HG03025 (cell line): ENCODE data around the gene MBD2.

Experiments
- ATAC-seq: cut with Tn5 transposase; IDR thresholded peaks from one replicate; pipeline ENCODE4 v1.9.1; 2021; ENCODE audit warnings: mild to moderate bottlenecking, moderate library complexity; ENCODE audit not compliant: unreplicated experiment, low FRiP score

Gene MBD2

DNA sequence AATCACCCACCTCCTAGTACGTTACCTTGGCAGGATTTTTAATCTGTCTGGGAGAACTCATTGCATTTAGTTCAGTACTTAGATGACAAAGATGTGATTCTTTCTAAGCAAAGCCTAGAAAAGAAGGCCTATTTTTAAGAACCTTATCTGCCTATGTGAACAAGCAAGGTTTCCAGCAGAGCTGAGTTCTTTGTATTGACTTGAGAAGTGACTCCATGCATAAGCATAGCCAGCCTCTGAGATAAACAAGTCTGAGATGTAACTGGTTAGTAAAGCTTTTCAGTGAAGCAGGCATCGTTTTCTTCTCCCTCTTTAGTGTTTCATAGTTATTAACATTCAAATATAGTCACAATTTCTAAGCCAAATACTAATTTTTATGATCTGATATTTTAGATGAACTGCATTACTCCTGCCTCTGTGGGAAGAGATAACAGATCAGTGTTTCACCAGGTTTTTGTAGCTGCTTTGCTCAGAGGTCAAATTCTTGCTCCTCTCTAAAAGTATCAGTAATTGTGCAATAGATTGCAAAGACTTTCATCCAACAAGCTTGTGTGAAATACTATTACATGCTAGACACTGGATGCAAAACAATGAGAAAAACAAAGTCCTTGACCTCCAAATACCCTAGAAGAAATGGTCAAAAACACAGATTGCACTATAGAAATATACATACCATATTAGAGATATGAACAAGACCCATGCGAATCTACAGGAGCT lies 107.8 kb downstream of the MBD2 start:
- ATAC-seq, result no peak

DNA sequence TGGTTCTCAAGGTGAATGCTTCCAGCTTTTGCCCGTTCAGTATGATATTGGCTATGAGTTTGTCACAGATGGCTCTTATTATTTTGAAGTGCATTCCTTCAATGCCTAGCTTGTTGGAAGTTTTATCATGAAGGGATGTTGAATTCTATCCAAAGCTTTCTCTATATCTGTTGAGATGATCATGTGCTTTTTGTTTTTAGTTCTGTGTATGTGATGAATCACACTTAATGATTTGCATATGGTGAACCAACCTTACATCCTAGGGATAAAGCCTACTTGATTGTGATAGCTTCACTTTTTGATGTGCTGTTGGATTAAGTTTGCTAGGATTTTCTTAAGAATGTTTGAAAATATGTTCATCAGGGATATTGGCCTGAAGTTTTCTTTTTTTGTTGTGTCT lies 112.1 kb downstream of the MBD2 start:
- ATAC-seq, result no peak

DNA sequence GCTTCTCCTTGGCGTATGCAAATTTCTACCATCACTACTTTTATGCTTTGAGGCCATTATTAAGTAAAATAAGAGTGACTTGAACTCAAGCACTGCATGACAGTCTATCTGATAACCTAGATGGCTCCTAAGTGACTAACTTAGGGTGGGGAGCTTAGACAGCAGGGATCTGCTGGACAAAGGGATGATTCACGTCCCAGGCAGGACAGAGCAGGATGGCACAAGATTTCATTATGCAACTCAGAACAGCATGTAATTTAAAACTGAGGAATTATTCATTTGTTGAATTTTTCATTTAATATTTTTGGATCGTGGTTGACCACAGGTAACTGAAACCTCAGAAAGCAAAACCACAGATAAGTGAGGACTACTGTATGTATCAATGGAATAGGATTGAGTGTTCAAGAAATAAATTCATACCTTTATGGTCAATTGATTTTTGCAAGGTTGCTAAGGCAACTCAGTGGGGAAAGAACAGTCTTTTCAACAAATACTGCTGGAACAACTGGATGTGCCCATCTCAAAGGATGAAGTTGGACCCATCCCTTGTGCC lies 115.3 kb downstream of the MBD2 start:
- no peak for ATAC-seq

DNA sequence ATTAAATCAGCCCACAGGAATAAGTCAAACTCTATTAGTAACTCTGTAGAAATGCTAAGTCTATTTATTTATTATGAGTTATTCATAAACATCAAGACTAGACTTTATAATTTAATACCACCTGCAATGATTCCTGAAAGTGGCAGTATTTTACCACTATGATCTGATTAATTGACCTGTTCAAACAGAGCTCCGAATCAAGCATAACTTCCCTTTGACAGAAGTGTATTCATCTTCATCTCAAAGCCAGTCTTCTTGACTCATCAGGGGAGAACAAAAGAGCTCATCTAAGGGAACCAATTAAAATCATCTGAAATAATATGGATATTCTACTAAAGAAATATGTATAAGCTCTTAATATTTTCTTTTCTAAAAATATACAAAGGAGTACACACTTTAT lies 122.3 kb downstream of the MBD2 start:
- ATAC-seq, result no peak
